ENCODE data around the gene FBXW11.

DNA sequence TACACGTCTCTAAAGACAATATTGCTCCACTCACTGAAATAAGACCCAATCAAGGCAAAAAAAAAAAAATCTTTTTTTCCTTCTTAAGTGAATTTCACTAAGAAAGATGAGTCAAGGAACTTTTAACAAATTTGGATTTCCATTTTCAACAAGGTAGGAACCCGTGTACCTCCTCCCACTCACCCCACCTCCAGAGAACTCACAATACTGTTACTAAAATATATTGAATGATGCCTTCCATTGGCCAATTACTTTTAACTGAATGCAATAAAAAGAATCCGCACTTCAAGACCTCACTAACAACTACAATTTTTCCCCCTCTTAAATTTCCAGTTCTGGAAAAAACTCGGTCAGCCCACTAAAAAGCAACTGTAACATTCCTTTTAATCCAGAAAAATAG, 50.7 kb downstream of the FBXW11 start:
- TF ChIP-seq, protein P1, sequence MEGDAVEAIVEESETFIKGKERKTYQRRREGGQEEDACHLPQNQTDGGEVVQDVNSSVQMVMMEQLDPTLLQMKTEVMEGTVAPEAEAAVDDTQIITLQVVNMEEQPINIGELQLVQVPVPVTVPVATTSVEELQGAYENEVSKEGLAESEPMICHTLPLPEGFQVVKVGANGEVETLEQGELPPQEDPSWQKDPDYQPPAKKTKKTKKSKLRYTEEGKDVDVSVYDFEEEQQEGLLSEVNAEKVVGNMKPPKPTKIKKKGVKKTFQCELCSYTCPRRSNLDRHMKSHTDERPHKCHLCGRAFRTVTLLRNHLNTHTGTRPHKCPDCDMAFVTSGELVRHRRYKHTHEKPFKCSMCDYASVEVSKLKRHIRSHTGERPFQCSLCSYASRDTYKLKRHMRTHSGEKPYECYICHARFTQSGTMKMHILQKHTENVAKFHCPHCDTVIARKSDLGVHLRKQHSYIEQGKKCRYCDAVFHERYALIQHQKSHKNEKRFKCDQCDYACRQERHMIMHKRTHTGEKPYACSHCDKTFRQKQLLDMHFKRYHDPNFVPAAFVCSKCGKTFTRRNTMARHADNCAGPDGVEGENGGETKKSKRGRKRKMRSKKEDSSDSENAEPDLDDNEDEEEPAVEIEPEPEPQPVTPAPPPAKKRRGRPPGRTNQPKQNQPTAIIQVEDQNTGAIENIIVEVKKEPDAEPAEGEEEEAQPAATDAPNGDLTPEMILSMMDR (IDR thresholded peaks at IDR 0.05) = no peak
- no peak for TF ChIP-seq ZFX (IDR thresholded peaks at IDR 0.05; ENCODE audit: borderline replicate concordance)
